Colonic mucosa (tissue), 4 donors: Measurements from ENCODE around the gene KIR3DL3. TPM values are rescaled to one million over a fixed set of nuclear protein-coding genes. Genes with fewer than 3 reads are reported as not detected.
"Not testable (repeated sequence)": the region's sequence is repeated elsewhere in the genome, so short reads cannot be mapped to it uniquely, and the experiment has no call there.

Experiments used
- DNase-seq: peaks from one replicate; pipeline ENCODE4 v3.0.0-alpha.2; 2020
- H3K27ac ChIP-seq: fragments of 200-600 bp; one replicate; pipeline ENCODE4 v1.8.0; 2021
- H3K27me3 ChIP-seq: fragments of 200-600 bp; one replicate; pipeline ENCODE4 v1.8.0; 2021
- H3K36me3 ChIP-seq: fragments of 200-600 bp; one replicate; pipeline ENCODE4 v1.8.0; 2021
- H3K4me1 ChIP-seq: fragments of 200-600 bp; one replicate; pipeline ENCODE4 v1.8.0; 2021; ENCODE audit warnings: mild to moderate bottlenecking
- H3K4me3 ChIP-seq: fragments of 200-600 bp; one replicate; pipeline ENCODE4 v1.8.0; 2021
- H3K9ac ChIP-seq, 2 donors: one replicate each; pipeline ENCODE4 v1.7.0; 2013; ENCODE audit warnings: control low read depth in 2 of 2, low read depth in 2 of 2, low read length in 2 of 2
- H3K9me3 ChIP-seq: fragments of 200-600 bp; one replicate; pipeline ENCODE4 v1.8.0; 2021
- intact Hi-C: fragments of 100-400 bp; cut with DNase I; formaldehyde crosslinking; loops from one replicate; pipeline ENCODE4 v1.14.1; 2022
- total RNA-seq, 2 donors: library from RNA; stranded (reverse); fragmentation: NEBNext Ultra II Directional in 1 of 2; extraction: Animal tissue kit (Norgen Biotek cat#: 25700) in 1 of 2; gene quantifications; one replicate each; pipeline ENCODE4 v1.2.1, GENCODE V29; 2021
- TF ChIP-seq, protein P1 (sequence below): fragments of 200-600 bp; IDR thresholded peaks from one replicate; pipeline ENCODE4 v1.8.0; 2022; ENCODE audit warnings: antibody characterized with exemption, mild to moderate bottlenecking
- donor health status: healthy.
- donor health status: DM: no; HTN: no; CAD: no.
- donor health status: DM: no; HTN: no; CAD: no.

Gene KIR3DL3
- total RNA-seq, 2 donors from 2014 or later: not detected

DNA sequence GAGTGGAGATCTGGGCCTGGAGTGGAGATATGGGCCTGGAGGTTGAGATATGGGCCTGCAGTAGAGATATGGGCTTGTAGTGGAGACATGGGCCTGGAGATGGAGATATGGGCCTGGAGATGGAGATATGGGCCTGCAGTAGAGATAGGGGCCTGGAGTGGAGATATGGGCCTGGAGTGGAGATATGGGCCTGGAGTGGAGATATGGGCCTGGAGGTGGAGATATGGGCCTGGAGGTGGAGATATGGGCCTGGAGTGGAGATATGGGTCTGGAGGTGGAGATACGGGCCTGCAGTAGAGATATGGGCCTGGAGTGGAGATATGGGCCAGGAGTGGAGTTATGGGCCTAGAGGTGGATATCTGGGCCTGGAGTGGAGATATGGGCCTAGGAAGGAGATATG lies 14.5 kb downstream of the KIR3DL3 start:
- Histone ChIP-seq H3K4me1 (no peaks in the 10 kb centered on the region), H3K9ac (no peak overlapping the region), H3K36me3 (no peaks in the 10 kb centered on the region), H3K9me3 (no peaks in the 10 kb centered on the region), H3K4me3 (no peak overlapping the region), H3K27me3 (no peaks in the 10 kb centered on the region), H3K27ac (no peak overlapping the region)
- intact Hi-C loops: no loop called here
- TF ChIP-seq, protein P1, sequence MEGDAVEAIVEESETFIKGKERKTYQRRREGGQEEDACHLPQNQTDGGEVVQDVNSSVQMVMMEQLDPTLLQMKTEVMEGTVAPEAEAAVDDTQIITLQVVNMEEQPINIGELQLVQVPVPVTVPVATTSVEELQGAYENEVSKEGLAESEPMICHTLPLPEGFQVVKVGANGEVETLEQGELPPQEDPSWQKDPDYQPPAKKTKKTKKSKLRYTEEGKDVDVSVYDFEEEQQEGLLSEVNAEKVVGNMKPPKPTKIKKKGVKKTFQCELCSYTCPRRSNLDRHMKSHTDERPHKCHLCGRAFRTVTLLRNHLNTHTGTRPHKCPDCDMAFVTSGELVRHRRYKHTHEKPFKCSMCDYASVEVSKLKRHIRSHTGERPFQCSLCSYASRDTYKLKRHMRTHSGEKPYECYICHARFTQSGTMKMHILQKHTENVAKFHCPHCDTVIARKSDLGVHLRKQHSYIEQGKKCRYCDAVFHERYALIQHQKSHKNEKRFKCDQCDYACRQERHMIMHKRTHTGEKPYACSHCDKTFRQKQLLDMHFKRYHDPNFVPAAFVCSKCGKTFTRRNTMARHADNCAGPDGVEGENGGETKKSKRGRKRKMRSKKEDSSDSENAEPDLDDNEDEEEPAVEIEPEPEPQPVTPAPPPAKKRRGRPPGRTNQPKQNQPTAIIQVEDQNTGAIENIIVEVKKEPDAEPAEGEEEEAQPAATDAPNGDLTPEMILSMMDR: no peak
- DNase-seq: no peak

DNA sequence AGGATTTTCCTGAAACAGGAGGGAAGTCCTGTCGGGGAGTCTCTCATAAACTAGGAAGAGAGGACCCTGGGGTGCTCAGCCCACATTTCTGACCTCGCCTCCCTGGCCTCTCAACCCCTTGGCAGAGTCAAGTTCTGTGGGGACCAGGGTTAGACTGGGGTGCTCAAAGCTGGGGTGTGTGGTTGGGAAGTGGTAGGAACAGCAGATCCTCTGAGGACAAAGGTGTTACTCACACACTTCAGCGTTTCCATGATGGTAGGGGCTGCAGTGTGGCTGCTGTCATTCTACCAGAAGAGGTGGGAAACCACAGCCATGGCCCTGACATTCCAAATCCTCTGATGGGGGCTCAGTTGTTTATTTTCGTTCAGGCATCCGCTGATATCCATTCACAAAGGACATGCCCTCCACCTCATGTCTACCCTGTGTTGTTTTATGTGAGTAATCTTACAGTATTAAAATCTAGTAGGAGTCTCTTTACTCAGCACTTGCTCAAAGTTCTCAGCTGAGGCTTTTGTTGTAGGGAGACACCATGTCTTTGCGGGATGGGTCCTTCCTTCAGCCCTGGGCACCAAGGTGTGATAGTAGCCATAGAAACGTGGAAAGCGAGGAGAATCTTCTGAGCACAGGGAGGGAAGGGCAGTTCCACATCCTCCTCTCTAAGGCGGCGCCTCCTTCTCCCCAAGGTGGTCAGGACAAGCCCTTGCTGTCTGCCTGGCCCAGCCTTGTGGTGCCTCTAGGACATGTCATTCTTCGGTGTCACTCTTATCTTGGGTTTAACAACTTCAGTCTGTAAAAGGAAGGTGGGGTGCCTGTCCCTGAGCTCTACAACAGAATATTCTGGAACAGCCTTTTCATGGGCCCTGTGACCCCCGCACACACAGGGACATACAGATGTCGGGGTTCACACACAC lies 15.6 kb downstream of the KIR3DL3 start:
- H3K36me3 ChIP-seq: no peaks in the 10 kb centered on the region
- no peaks in the 10 kb centered on the region for H3K9me3 ChIP-seq
- H3K27me3 ChIP-seq: no peaks in the 10 kb centered on the region
- H3K4me1 ChIP-seq: no peaks in the 10 kb centered on the region
- no peak overlapping the region for H3K4me3 ChIP-seq
- intact Hi-C loops: no loop called here
- no peak overlapping the region for H3K9ac ChIP-seq
- DNase-seq: no peak
- TF ChIP-seq, protein P1: no peak
- no peak overlapping the region for H3K27ac ChIP-seq

DNA sequence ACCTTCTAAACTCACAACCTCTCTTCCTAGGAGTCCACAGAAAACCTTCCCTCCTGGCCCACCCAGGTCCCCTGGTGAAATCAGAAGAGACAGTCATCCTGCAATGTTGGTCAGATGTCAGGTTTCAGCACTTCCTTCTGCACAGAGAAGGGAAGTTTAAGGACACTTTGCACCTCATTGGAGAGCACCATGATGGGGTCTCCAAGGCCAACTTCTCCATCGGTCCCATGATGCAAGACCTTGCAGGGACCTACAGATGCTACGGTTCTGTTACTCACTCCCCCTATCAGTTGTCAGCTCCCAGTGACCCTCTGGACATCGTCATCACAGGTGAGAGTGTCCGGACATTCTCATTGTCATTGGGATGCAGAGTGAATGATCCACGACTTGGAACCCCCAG lies 17.7 kb downstream of the KIR3DL3 start:
- H3K36me3 ChIP-seq, H3K27me3 ChIP-seq, intact Hi-C loops, H3K9me3 ChIP-seq, H3K27ac ChIP-seq, H3K4me1 ChIP-seq, H3K9ac ChIP-seq, H3K4me3 ChIP-seq, DNase-seq: not testable (repeated sequence)

DNA sequence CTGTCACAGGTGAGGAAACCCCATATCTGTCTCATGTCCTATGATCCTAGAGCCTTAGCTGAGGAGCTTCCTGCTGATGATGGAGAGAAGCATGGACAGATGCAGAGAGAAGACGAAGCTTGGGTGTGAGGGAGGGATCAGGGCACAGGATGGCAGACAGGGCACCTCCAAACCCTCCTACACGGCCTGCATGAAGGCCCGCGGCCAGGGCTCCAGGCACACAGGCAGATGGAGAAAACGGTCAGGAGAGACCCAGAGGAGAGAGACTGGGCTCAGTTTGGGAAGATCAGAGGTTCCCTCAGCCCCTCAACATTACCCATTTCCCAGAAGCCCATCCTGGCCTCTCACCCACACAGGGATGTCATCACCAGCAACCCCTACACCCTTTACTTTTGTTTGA lies 19.8 kb downstream of the KIR3DL3 start:
- DNase-seq, intact Hi-C loops, H3K9me3 ChIP-seq, H3K27ac ChIP-seq, H3K4me1 ChIP-seq, H3K27me3 ChIP-seq, H3K4me3 ChIP-seq, H3K36me3 ChIP-seq, H3K9ac ChIP-seq: not testable (repeated sequence)

DNA sequence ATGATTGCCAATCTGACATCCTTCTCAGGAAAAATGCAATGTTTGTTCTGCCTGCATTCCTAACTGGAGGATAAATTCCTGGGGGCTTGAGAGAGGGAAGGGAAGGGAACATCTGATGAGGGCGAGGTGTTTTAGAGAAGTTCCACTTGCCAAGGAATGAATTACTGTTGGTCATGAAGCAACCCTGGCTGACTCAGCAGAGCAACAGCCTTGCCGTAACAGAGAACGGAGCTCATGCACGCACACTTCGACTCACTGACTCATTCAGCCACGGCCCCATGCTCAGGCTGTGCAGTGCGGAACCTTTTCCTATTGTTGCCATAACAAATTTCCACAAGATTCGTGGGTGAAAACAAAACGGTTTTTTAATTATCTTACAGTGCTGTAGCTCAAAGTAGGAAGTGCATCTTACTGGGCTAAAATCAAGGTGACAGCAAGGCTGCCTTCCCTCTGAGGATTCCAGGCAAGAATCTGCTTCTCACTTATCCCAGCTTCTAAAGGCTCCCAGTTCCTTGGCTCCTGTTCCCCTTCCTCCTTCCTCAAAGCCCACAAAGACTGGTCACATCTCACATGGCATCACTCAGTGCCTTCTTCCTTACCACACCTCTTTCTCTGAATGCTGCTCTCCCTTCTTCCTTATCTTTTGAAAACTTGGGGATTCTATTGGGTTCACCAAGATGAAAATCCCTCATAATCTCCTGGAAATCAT lies 23.5 kb downstream of the KIR3DL3 start:
- intact Hi-C loops, H3K27me3 ChIP-seq, H3K9me3 ChIP-seq, H3K36me3 ChIP-seq, DNase-seq, H3K27ac ChIP-seq, H3K4me1 ChIP-seq, H3K4me3 ChIP-seq, H3K9ac ChIP-seq: not testable (repeated sequence)

DNA sequence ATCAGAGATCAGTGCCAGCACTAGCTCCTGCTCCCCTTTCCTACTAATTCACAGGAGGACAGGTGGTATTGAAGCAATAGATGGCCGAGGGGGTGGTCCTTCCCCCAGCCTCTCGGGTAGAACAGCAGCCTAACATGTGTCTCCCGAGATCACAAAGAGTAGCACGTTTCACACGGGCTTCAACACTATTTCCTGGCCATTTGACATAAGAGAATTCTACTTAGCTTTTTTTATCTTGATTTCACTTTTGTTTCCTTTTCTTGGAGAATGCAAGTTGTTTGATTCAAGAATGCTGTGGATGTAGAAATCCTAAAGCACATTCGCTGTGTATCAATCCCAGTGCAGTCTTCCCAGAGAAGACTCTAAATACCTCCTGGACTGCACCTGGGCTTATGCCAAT lies 26.0 kb downstream of the KIR3DL3 start:
- H3K9ac ChIP-seq, intact Hi-C loops, H3K9me3 ChIP-seq, DNase-seq, H3K4me1 ChIP-seq, H3K27ac ChIP-seq, H3K4me3 ChIP-seq, H3K36me3 ChIP-seq, H3K27me3 ChIP-seq: not testable (repeated sequence)

DNA sequence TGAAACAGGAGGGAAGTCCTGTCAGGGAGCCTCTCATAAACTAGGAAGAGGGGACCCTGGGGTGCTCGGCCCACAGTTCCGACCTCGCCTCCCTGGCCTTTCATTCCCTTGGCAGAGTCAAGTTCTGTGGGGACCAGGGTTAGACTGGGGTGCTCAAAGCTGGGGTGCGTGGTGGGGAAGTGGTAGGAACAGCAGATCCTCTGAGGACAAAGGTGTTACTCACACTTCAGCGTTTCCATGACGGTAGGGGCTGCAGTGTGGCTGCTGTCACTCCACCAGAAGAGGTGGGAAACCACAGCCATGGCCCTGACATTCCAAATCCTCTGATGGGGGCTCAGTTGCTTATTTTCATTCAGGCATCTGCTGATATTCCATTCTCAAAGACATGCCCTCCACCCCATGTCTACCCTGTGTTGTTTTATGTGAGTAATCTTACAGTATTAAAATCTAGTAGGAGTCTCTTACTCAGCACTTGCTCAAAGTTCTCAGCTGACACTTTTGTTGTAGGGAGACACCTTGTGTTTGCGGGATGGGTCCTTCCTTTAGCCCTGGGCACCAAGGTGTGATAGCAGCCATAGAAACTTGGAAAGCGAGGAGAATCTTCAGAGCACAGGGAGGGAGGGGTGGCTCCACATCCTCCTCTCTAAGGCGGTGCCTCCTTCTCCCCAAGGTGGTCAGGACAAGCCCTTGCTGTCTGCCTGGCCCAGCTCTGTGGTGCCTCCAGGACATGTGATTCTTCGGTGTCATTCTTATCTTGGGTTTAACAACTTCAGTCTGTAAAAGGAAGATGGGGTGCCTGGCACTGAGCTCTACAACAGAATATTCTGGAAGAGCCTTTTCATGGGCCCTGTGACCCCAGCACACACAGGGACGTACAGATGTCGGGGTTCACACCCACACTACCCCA lies 32.2 kb downstream of the KIR3DL3 start:
- H3K27me3 ChIP-seq, H3K27ac ChIP-seq, H3K9me3 ChIP-seq, H3K9ac ChIP-seq, intact Hi-C loops, H3K36me3 ChIP-seq, H3K4me1 ChIP-seq, H3K4me3 ChIP-seq, DNase-seq: not testable (repeated sequence)

DNA sequence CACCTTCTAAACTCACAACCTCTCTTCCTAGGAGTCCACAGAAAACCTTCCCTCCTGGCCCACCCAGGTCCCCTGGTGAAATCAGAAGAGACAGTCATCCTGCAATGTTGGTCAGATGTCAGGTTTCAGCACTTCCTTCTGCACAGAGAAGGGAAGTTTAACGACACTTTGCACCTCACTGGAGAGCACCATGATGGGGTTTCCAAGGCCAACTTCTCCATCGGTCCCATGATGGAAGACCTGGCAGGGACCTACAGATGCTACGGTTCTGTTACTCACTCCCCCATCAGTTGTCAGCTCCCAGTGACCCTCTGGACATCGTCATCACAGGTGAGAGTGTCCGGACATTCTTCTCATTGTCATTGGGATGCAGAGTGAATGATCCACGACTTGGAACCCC lies 34.3 kb downstream of the KIR3DL3 start:
- H3K36me3 ChIP-seq, H3K9me3 ChIP-seq, H3K9ac ChIP-seq, intact Hi-C loops, H3K4me1 ChIP-seq, H3K27me3 ChIP-seq, H3K27ac ChIP-seq, H3K4me3 ChIP-seq, DNase-seq: not testable (repeated sequence)

DNA sequence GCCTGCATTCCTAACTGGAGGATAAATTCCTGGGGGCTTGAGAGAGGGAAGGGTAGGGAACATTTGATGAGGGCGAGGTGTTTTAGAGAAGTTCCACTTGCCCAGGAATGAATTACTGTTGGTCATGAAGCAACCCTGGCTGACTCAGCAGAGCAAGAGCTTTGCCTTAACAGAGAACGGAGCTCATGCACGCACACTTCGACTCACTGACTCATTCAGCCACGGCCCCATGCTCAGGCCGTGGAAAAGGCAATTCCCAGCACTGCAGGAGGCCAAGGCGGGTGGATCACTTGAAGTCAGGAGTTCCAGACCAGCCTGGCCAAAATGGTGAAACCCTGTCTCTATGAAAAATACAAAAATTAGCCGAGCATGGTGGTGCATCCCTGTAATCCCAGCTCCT lies 40.0 kb downstream of the KIR3DL3 start:
- H3K36me3 ChIP-seq, H3K4me3 ChIP-seq, H3K9me3 ChIP-seq, H3K4me1 ChIP-seq, intact Hi-C loops, H3K9ac ChIP-seq, H3K27ac ChIP-seq, H3K27me3 ChIP-seq, DNase-seq: not testable (repeated sequence)

DNA sequence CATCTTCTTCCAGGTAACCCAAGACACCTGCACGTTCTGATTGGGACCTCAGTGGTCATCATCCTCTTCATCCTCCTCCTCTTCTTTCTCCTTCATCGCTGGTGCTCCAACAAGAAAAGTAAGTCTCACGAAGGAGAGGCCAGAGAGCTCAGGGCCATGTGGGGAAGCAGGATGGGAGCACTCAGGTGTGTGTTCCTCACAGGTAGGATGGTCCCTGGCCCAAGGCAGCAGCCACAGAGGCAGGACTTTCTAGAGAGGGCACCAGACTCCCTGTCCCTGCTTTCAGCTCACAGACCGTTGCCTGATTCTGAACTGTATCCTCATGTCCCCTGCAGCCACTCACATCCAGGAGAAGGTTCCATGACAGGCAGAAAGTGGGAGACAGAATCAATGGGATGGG lies 42.2 kb downstream of the KIR3DL3 start:
- H3K4me1 ChIP-seq, H3K9ac ChIP-seq, H3K4me3 ChIP-seq, intact Hi-C loops, H3K27me3 ChIP-seq, DNase-seq, H3K27ac ChIP-seq, H3K36me3 ChIP-seq, H3K9me3 ChIP-seq: not testable (repeated sequence)

DNA sequence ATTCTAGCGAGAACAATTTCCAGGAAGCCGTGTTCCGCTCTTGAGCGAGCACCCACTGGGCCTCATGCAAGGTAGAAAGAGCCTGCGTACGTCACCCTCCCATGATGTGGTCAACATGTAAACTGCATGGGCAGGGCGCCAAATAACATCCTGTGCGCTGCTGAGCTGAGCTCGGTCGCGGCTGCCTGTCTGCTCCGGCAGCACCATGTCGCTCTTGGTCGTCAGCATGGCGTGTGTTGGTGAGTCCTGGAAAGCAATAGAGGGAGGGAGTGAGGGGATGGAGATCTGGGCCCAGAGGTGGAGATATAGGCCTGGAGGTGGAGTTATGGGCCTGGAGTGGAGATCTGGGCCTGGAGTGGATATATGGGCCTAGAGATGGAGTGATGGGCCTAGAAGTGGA lies 45.4 kb downstream of the KIR3DL3 start, which contains the start of gene KIR2DL1:
Gene KIR2DL1 (plus strand): TSS at position 148 of the 400 bp plus-strand sequence. CDS start 58 bp downstream, at position 206.
- H3K27me3 ChIP-seq, H3K4me1 ChIP-seq, intact Hi-C loops, DNase-seq, H3K27ac ChIP-seq, H3K4me3 ChIP-seq, H3K36me3 ChIP-seq, H3K9me3 ChIP-seq, H3K9ac ChIP-seq: not testable (repeated sequence)
